IMR-90 (cell line): ENCODE results near the gene TMEM72.

ENCODE experiments used
- CHD1 ChIP-seq: IDR thresholded peaks from 2 replicates; pipeline ENCODE4 v1.6.1; 2012; ENCODE audit warnings: low read depth, low read length, improper control_type of control experiment
- CTCF ChIP-seq: conservative IDR thresholded peaks from 2 replicates; pipeline ENCODE4 v1.5.1; 2012; ENCODE audit warnings: mild to moderate bottlenecking, low read depth, low read length, improper control_type of control experiment
- POLR2A ChIP-seq: IDR thresholded peaks from 2 replicates; pipeline ENCODE4 v1.6.1; 2012; ENCODE audit warnings: mild to moderate bottlenecking, low read depth, low read length

GRCh38 chr10:44881649-44882048, 29.5 kb upstream of the TMEM72 start:
- no peak for TF ChIP-seq CHD1
- TF ChIP-seq CTCF = no peak
- TF ChIP-seq POLR2A = no peak
